EH (cell line): ENCODE data around the gene TMEM170B.

Experiments
- DNase-seq: peaks from one replicate; pipeline ENCODE4 v3.0.0-alpha.2; 2015; ENCODE audit warnings: low read depth

TMEM170B gene

GRCh38 chr6:11586117-11586516 lies 48.6 kb downstream of the TMEM170B start:
- peak; percentile 56 for DNase-seq

- DNase-seq: peak; percentile 97
Observed at GRCh38 chr6:11586536-11586935, 49.0 kb downstream of the TMEM170B start.

DNA sequence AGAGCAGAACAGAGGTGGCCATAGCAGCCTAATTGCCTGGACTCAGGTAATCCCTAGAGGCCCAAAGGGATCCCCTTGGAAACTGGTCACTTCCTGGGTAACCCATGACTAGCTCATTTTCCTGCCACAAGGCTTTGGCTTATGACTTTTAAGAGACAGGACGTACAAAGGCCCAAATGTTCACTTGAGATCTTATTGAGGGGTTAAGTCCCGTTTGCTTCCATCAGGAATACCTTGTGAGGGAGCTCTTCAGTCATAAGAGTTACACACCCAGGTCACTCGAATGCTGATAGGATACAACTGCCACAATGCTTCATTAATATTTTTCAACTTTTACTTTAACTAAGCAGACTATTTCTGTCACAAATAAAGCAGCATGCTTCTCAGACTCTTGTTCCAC lies 51.7 kb downstream of the TMEM170B start:
- DNase-seq: peak; percentile 20

DNA sequence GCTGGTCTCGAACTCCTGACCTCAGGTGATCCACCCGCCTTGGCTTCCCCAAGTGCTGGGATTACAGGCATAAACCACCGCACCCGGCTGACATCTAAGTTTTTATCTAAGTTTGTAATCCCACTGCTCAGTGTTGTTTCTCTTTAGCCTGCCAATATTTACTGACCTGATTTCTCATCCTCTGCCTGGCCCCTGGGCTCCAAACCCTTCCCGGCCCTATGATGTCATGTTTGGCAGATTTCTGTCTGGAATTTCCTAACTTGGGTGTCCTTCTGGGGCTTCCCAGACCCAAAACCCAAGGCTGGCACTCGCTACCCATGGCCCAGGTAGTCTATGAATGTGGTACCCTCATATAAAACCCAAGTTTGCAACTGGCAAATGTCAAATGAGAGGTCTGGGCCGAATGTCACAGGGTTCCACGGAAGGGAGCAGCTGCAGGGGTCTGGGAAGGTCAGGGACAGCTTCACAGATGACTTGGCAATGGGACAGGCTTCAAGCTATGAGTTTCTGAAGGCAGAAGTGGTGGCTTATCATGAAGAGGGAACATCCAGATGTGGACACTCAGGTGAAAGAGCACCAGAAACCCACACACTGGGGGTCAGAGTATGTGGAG lies 54.9 kb downstream of the TMEM170B start:
- peak; percentile 37 for DNase-seq

DNA sequence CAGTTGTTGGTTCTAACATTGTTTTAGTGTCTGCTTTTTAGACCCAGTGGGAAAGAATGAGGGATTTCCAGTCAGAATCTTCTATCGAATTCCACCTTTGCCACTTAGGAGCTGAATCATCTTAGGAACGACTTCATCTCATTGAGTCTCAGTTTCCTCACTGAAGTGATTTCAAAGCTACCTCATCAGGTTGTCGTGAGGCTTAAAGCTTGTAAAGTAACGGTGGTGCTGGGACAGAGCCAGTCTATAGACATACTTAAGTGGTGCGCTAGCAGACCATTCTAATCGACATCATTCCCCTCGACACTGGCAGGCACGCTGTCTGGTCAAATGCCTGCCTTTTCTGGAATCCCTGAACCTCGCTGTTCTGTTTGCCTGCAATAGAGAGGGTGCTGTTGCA lies 55.5 kb downstream of the TMEM170B start:
- DNase-seq: no peak

- DNase-seq: no peak
Observed at GRCh38 chr6:11595903-11596302, 58.4 kb downstream of the TMEM170B start.

GRCh38 chr6:11596640-11597237 lies 59.2 kb downstream of the TMEM170B start:
- no peak for DNase-seq

- no peak for DNase-seq
Observed at GRCh38 chr6:11598687-11599086, 61.1 kb downstream of the TMEM170B start.

DNA sequence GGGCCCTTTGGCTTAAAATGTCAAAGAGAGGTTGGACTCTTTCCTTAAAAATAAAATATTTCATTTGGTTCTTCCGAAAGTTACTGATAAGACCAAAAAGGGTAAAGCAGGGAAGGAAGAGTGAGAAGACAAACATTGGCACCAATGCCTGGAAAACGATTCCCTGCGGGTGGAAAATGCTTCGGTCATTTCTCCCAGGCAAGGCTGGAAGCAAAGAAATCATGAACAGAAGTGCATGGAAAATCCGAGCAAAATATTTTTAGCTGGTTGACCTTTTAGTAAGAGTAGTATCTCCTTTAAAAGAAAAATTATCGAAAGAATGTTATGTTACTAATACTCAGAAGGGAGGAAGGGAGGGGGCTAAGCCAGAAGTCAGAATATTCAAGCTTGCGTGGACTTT lies 62.7 kb downstream of the TMEM170B start:
- no peak for DNase-seq

DNA sequence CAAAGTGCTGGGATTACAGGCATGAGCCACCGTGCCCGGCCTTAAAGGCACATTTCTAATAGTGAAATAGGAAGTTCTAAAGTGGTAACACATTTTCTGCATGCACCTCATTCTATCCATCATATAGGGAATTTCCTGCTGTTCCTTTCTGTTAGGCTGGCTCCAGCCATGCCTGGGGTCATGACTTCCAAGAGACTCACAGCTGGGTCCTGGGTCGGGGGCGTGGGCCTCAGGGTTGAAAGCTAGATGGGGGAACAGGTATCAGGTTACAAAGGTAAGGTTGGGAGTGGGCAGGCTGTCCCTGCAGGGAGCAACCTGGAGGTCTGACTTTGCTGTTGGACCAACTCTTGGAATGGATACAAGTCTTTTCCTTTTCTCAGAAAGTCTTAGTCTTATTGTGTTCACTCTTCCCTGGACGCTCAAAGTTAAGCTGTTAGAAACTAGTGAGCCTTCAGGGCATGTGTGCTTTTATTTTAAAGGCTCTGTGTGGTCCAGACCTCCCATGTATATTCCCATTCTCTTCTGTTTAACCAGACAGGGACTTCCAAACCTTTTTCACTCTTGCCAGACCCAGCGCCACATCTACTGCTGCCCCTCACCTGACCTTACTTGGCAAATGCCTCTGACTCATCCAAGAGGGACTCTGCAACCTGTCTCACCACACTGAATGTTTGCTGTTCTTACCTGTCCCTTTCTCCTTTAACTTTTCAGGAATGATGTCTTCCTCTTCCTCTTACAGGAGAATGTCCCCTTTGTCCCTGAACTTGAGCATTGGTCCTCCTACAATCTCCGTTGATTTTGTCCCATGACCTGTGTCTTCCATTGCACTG lies 64.4 kb downstream of the TMEM170B start:
- DNase-seq: no peak

- DNase-seq: no peak
Observed at GRCh38 chr6:11604215-11604614, 66.7 kb downstream of the TMEM170B start.

DNA sequence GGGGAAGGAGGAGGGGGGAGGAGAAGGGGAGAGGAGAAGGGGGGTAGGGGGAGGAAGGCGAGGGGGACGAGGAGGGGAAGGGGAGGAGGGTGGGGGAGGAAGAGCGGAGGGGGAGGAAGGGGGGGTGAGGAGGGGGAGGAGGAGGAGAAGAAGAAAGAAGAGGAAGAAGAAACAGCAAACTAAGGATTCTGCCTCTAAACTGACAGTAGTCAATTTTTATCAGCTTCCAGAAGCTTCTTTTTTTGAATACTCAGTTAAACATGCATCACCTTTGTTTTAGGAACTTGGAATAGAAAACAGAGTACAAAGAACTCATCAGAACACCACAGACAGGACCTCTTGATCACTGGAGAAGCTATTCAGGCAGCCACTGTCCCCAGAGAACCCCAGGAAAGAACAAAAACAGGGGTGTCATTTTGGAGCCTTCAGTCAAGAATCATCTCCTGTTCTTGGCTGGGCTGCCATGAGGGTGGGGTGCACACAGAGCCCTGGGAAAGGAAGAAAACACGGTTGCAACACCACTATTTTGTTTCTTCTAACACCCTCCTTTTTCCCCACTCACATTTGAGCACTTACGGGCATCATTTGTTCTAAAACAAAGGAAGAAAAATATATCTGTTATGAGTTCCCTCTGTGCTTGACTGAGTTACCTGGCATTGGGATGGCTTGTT lies 67.4 kb downstream of the TMEM170B start:
- no peak for DNase-seq

GRCh38 chr6:11605507-11605905 lies 68.0 kb downstream of the TMEM170B start:
- no peak for DNase-seq

GRCh38 chr6:11606332-11606731 lies 68.8 kb downstream of the TMEM170B start:
- peak; percentile 35 for DNase-seq

DNA sequence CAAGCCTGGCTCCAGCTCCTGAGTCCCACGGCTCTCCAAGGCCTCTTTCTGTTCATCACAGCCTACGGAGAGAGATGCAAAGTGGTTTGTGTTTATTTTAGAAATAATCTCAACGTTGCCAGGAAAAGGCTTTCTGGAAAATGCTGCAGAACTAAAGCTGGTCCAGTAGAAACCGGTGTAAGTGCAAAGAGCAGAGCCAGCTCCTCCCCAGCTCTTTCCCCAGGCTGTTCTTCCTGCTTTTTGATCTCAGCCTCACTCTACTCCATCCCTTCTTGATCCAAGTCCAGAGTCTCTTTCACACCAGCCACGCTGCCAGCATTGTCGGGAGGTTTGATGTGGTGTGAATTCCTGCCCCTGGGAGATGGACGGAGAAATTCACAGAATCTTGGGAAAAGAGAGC lies 69.8 kb downstream of the TMEM170B start:
- peak; percentile 54 for DNase-seq

DNA sequence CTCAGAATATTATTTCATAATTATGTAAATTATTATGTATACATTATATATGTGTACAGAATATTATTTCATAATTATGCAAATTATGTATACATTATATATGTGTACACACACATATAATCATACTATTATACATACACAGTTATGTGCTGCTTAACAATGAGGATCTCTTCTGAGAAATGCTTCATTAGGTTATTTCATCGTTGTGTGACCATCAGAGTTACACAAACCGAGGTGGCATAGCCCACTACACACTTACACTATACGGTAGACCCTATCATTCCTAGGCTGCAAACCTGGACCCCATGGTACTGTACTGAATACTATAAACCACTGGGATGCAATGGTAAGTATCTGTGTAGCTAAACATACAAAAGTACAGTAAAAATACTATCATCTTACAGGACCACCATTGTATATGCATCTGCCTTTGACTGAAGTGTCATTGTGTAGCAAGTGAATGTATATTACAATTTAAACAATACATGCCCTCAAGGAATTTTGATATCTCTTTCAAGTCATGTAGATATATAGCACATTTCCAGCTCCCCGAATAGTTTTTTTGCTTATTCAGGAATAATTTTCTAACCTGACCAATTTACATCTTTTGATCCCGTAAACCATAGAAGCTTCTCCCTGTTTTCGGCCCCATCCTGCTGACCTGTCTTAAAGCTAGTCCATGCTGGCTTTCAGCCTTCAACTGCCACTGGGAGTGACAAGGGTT lies 71.2 kb downstream of the TMEM170B start:
- DNase-seq: no peak

GRCh38 chr6:11609324-11610071 lies 71.9 kb downstream of the TMEM170B start:
- peak; percentile 99 for DNase-seq

DNA sequence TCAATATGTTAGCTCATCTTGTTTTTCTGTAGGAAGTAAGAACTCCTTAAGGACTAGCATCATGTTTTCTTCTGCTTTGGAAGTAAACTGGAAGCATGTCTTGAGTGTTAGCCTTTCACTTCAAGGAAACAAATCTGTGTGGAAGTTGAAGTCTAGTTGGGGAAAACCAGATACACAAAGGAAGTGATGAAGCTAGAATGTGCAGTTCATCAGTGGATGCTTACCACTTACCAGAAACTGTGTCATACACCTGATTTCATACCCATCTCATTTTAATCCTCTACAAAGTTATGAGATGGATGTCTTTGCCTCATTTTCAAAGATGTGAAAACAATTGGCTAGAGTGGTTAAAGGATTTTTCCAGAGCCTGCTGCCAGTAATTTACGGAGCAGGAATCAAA lies 75.8 kb downstream of the TMEM170B start:
- DNase-seq: no peak

DNA sequence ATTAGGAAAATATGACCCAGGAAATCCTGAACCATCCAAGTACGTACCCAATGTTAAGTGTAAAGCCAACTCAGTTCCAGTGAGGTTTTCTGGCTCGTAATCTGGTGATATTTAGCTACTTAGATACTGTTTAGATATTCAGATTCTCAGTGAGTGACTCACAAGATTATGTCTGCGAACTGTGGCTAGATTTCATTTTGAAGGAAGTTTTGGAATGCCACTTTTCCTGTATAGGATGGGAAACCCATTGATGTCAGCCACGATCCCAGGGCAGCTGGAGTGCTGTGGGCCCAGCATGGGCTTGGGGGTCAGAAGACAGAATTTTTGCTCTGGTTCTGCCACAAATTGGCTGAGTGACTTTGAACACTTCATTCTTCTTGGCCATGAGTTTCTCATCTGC lies 76.3 kb downstream of the TMEM170B start:
- DNase-seq: peak; percentile 97

DNA sequence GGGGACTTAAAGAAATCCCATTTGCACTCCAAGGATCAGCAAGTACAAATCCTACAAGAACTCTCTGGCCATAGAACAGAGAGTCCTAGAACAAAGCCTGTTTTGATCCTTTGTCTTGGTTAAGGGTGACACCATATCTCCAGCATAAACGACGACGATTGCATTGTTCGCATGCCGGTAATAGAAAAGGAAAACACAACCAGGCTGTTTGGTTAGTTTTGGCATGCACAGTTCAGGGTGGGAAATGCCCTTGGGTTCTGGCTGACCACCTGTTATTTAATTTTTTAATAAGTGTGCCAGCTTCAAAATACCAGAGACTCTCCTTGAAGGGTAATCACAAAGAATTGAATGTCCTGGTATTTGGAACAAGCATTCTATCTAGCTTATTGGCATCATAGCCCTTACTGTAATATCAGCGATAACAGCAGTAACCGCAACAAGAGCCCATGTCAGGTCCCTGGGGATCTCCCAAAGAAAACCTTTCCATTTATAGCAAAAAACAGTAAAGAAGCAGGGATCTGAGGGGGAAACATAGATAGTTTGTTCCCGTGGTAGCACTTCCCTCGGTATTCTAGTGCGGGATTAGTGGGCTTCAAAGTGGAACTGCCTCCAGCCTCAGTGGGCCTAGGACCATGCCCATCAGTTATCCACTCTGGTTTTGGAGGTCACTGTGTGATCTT lies 77.1 kb downstream of the TMEM170B start:
- DNase-seq: peak; percentile 29

- peak; percentile 71 for DNase-seq
Observed at GRCh38 chr6:11615214-11615602, 77.7 kb downstream of the TMEM170B start.
